Brain pericyte (primary cell): ENCODE measurements around the gene RAB11FIP3.

Experiments
- DNase-seq: peaks from one replicate; pipeline ENCODE4 v3.0.0-alpha.2; 2012; ENCODE audit warnings: low read depth, low spot score

RAB11FIP3 gene

DNA sequence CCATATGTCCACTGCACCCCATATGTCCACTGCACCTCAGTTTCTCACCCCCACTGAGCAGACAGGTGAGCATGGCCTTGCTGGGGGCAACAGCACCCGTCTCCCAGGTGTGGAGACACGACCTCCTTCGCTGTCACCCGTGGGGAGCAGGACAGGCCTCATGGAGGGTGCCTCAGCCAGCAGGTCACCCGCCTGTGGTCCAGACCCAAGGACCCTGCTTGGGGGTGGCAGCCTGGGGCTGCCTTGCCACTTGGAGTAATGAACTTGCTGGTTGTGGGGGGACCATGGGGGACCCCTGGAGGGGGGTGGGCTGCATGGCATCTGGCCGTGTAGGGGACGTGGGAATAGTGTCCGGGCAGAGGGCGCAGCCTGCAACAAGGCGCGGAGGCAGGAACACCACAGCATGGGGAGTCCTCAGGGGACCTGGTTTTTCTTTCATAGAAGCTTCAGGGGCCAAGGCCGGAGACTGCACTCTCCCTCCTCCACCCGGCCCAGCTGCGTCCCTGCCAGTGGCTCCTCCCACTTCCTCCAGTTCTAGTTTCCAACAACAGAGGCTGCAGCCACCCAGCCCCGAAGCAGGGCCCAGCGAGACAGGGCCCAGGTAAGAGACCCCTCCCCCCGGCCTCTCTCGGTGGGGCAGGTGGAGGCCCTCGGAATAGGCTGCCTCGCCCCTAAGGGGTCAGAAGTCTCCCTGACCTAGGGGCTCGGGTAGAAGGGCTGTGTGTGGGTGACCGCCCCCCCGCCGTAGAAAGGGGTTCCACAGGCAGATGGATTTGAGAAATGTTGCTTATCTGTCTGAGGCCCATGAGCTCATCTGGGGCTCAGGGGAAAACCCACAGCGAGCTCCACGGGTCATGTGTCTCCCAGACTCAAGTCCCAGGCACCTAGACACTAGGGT lies 141.3 kb downstream of the RAB11FIP3 start, which contains the start of gene NHLRC4:
TSS of gene NHLRC4 (plus strand) at position 531 of the 898 bp plus-strand sequence. CDS start 1,043 bp downstream, outside the sequence.
- DNase-seq, result no peak

DNA sequence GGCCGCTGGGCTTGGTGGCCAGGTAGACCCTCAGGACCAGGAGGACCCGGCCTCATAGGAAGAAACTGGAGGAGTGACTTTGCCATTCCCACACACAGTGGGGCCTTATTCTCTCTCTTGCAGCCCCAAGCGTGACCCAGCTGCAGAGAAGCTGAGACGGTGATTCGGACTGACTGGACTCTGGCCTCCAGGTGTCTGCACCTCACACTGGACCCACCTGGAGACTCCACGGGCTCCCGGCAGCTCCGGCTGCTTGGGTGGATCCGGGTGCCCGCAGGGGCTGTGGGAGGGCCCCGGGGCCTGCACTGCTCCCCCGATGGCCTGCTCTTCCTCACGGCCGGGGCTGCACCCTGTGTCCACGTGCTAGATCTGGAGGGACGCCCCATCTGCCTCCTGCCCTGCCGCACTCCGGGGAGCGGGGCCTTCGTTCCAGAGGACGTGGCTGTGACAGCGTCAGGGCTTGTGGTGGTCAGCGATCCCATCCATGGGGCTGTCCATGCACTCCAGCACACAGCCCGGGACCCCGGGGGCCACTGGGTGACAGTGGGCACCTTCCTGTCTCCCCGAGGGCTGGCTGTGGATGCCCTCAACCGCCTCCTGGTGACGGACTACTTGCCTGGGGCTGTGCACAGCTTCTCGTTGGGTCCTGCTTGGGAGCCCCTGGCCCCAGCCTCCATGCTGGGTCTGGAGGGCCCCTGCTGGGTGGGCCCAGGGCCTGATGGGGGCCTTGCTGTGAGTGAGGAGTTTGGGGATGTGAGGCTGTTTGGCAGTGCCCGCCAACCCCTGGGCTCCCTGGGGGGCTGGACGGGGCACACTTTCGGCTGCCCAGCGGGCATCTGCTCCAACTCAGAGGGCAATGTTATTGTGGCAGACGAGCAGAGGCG lies 142.2 kb downstream of the RAB11FIP3 start:
- no peak for DNase-seq

DNA sequence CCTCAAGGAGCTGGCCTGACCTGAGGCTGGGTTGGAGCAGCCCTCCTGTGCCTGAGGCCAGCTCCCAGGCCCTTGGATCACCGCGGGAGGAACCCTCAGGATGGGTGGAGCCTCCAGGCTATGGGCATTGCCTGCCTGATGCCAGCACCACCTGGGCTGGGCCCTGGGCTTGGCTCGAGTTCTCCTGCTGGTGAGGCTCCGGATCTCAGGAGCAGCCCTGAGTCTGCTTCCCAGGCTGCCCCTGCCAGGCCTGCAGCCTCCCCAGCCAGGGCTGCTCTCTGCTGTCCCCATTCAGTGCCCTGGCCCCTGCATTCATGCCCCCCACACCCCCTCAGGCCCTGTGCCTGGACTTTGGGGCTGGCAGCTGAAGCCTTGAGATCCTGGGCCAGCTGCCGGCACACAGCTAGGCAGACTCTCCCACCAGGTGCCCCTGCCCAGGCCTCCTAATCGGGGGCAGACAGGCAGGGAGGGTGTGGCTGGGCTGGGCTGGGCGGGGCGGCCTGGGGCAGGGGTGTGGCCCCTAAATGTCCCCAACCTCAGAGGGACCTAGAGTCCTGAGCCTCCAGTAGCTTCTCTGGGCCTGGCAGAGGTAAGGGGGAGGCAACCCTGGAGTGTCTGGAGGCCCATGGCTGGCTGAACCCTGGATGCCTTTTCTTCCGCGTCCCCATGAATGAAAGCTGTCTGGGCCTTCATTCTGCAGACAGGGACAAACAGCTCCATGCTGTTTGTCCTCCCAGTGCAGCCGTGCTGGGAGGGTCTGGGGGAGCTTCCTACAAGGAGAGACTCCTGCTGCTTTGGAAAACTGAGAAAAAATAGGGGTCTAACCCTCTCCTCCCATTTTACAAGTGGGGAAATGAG lies 143.2 kb downstream of the RAB11FIP3 start:
- no peak for DNase-seq

DNA sequence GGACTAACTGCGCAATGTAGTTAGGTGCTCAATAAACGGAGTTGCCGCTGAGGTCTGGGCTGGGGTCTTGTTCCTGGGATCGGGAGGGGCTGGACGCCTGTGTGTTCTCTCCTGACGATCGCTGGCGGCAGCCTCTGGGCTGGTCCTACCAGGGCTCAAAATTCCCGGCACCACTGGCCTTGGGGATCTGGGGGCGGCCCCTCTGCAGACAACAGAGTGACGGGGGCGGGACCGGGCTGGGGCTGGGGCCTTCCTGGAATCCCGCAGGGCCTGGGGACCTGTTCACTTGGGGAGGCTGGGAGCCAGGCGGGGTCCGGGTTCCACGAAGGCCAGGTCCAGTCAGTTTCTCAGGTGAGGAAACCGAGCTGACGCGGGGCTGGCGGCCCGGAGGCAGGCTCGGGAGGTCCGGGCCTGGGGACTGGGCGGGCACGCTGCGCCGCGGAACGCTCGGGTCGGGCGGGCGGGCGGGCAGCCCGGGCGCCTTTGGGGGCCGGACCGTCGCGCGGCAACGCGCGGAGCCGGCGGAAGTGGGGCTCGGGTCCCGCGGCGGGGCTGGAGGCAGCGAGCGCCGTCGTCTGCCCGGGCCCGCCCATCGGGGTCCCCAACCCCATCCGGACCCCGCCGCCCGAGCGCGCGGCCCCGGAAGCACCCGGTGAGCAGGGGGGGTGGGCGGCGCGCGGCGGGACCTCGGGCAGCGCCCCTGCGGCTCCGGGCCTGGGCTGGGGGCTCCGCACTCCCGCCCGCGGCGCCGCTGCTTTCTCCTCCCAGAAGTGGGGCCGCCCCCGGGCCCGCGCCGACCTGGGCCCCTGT lies 144.2 kb downstream of the RAB11FIP3 start, which contains the start of gene PIGQ:
TSS of gene PIGQ (plus strand) at position 524 of the 810 bp plus-strand sequence. CDS start 4,107 bp downstream, outside the sequence.
- no peak for DNase-seq
